Gastroesophageal sphincter (tissue), 3 donors: ENCODE measurements around the gene OTOG.

Source experiments
- CTCF ChIP-seq, 4 experiments: fragments of 200-600 bp in 2 of 4; fragments of 450-650 bp in 2 of 4; sonication (generic) in 1 of 4; IDR thresholded peaks; one replicate each; pipeline ENCODE4 v1.5.1; 2017 to 2019; ENCODE audit warnings: antibody characterized with exemption in 4 of 4, mild to moderate bottlenecking in 2 of 4, moderate library complexity in 2 of 4
- EP300 ChIP-seq: sonication (generic); formaldehyde crosslinking; IDR thresholded peaks from one replicate; pipeline ENCODE4 v1.6.1; 2017; ENCODE audit warnings: antibody characterized with exemption, mild to moderate bottlenecking
- POLR2A ChIP-seq, 2 donors: fragments of 450-650 bp; IDR thresholded peaks; one replicate each; pipeline ENCODE4 v1.6.1; 2017; ENCODE audit warnings: antibody characterized with exemption in 2 of 2, mild to moderate bottlenecking in 2 of 2, moderate library complexity in 1 of 2
- POLR2AphosphoS5 ChIP-seq: sonication (generic); formaldehyde crosslinking; IDR thresholded peaks from one replicate; pipeline ENCODE4 v1.6.1; 2017; ENCODE audit warnings: antibody characterized with exemption

GRCh38 chr11:17668166-17668565 lies 121.1 kb downstream of the OTOG start:
- TF ChIP-seq CTCF (IDR thresholded peaks at IDR 0.05) = no peak
- no peak for TF ChIP-seq POLR2A (IDR thresholded peaks at IDR 0.05)
- TF ChIP-seq POLR2AphosphoS5 = no peak
- no peak for TF ChIP-seq EP300
